ENCODE data around the gene RIC1.

DNA sequence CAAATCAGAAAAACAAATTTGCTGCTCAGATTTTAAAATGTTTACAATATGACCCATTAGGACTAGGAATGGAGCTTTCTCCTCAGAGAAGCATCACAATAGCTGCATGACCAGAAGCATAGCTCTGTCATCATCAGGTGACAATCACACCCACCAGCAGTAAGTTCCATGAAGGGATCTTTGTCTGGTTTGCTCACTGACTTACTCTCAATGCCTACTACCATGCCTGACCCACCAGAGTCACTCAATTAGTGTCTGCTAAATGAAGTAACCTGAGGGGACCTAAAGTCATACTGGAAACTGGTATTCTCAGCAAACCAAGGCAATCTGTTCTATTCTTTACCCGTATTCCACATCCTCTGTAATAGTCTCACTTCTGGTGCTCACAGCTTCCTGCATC is 196.3 kb downstream of the RIC1 start:
- TF ChIP-seq POLR2A (IDR thresholded peaks at IDR 0.05; ENCODE audit: low read depth, low read length): no peak
- TF ChIP-seq, protein P1, sequence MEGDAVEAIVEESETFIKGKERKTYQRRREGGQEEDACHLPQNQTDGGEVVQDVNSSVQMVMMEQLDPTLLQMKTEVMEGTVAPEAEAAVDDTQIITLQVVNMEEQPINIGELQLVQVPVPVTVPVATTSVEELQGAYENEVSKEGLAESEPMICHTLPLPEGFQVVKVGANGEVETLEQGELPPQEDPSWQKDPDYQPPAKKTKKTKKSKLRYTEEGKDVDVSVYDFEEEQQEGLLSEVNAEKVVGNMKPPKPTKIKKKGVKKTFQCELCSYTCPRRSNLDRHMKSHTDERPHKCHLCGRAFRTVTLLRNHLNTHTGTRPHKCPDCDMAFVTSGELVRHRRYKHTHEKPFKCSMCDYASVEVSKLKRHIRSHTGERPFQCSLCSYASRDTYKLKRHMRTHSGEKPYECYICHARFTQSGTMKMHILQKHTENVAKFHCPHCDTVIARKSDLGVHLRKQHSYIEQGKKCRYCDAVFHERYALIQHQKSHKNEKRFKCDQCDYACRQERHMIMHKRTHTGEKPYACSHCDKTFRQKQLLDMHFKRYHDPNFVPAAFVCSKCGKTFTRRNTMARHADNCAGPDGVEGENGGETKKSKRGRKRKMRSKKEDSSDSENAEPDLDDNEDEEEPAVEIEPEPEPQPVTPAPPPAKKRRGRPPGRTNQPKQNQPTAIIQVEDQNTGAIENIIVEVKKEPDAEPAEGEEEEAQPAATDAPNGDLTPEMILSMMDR (conservative IDR thresholded peaks at IDR 0.05; ENCODE audit: low read depth, low read length): no peak
- TF ChIP-seq RFX5 (IDR thresholded peaks at IDR 0.05; ENCODE audit: low read depth, low read length): no peak
- TF ChIP-seq FOS (IDR thresholded peaks at IDR 0.05; ENCODE audit: low read depth, low read length): no peak
- no peak for TF ChIP-seq SMC3 (IDR thresholded peaks at IDR 0.05; ENCODE audit: low read depth, low read length)
